Fibroblast of pulmonary artery (primary cell): Measurements from ENCODE around the gene CAMSAP1.

Experiments used
- DNase-seq: peaks from one replicate; pipeline ENCODE4 v3.0.0-alpha.2; 2010; ENCODE audit warnings: low read depth
- H3K4me3 ChIP-seq: replicated peaks from 2 replicates; pipeline ENCODE4 v1.5.1; 2011; ENCODE audit warnings: low read depth, mild to moderate bottlenecking, control low read depth, low read length, moderate library complexity
- CTCF ChIP-seq: IDR thresholded peaks from 2 replicates; pipeline ENCODE4 v1.5.1; 2011; ENCODE audit warnings: mild to moderate bottlenecking, control low read depth, low read length, inconsistent platforms; ENCODE audit errors: missing control alignments

The CAMSAP1 gene

GRCh38 chr9:135771401-135772051, 135.8 kb downstream of the CAMSAP1 start:
- no peak for TF ChIP-seq CTCF
- no peak overlapping the region for H3K4me3 ChIP-seq
- DNase-seq, result no peak

- no peak overlapping the region for H3K4me3 ChIP-seq
- no peak for DNase-seq
- no peak for TF ChIP-seq CTCF
Measured at GRCh38 chr9:135770771-135771170, 136.6 kb downstream of the CAMSAP1 start.

GRCh38 chr9:135770203-135770535, 137.2 kb downstream of the CAMSAP1 start:
- no peak for DNase-seq
- no peak overlapping the region for H3K4me3 ChIP-seq
- no peak for TF ChIP-seq CTCF

DNA sequence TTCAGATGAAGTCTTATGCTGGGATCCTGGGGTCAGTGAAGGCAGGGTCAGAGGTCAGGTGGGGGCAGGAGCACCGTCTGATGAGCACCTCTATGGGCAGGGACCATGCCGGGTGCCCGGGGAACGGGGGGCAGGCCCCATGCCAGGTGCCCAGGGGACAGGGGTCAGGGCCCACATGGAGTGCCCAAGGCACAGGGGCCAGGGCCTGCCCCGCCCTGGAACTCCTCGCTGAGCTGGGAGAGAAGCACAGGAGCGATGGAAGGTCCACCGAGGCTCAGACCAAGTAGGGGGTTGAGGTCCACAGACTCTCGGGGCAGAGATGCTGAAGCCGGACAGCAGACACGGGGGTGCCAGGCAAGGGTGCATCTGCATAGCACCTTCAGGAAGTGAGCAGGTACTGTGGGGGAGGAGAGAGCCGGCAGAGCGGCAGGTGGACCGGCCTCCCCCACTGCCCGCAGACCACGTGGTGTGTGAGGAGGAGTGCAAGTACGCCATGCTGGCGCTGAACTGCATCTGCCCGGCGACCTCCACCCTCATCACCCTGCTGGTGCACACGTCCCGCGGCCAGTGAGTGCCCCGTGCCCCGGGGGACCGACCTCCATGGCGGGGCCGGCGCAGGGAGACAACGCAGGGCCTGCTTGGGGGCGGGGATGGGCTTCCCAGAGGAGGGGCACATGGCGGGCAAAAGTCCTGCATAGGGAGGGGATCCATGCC, 137.7 kb downstream of the CAMSAP1 start:
- TF ChIP-seq CTCF, result no peak
- DNase-seq, result no peak
- no peak overlapping the region for H3K4me3 ChIP-seq

- H3K4me3 ChIP-seq, result no peak overlapping the region
- DNase-seq, result no peak
- TF ChIP-seq CTCF, result no peak
Measured at GRCh38 chr9:135768516-135769218, 138.7 kb downstream of the CAMSAP1 start.

- DNase-seq, result no peak
- no peak for TF ChIP-seq CTCF
- no peak overlapping the region for H3K4me3 ChIP-seq
Measured at GRCh38 chr9:135766707-135767106, 140.6 kb downstream of the CAMSAP1 start.
